PC-9 (cell line): Measurements from ENCODE around the gene STYXL2. TPM values are rescaled to one million over a fixed set of nuclear protein-coding genes. Genes with fewer than 3 reads are reported as not detected.

ENCODE experiments used
- BruUV-seq: library from RNA; stranded (reverse); fragments of 400-500 nt; replicated peaks from 2 replicates; lab custom pipeline; 2021; lab: Mats Ljungman, UMichigan
- CTCF ChIA-PET: fragments of 300-600 bp; sonication (Branson Sonifier 250); formaldehyde crosslinking; loops from one replicate; lab custom pipeline; 2022; ENCODE audit warnings: antibody characterized with exemption; lab: Charles Lee
- POLR2A ChIA-PET: fragments of 300-600 bp; sonication (Branson Sonifier 250); formaldehyde crosslinking; loops from one replicate; lab custom pipeline; 2022; ENCODE audit warnings: antibody characterized with exemption; ENCODE audit not compliant: unreplicated experiment; lab: Charles Lee
- DNase-seq, 2 experiments: peaks; one replicate each; pipeline versions ENCODE4 v3.0.0 to v3.0.0-alpha.2; 2015 to 2022; ENCODE audit warnings: mixed read lengths in 1 of 2
- H2AFZ ChIP-seq: fragments of 200-600 bp; sonication (generic); 2 replicates; pipeline ENCODE4 v1.8.1; 2017; ENCODE audit warnings: antibody characterized with exemption
- H3F3A ChIP-seq: fragments of 200-600 bp; sonication (generic); 2 replicates; pipeline ENCODE4 v1.8.1; 2017; ENCODE audit warnings: antibody characterized with exemption, mild to moderate bottlenecking, low read depth; ENCODE audit not compliant: insufficient read depth
- H3K27ac ChIP-seq: fragments of 200-600 bp; sonication (generic); 2 replicates; pipeline ENCODE4 v1.6.1; 2016; ENCODE audit warnings: mixed run types
- H3K27me3 ChIP-seq: fragments of 200-600 bp; sonication (generic); 2 replicates; pipeline ENCODE4 v1.6.1; 2016; ENCODE audit warnings: low read depth, mixed run types; ENCODE audit not compliant: insufficient read depth
- H3K36me3 ChIP-seq: fragments of 200-600 bp; sonication (generic); 2 replicates; pipeline ENCODE4 v1.6.1; 2016; ENCODE audit warnings: low read depth, mixed run types
- H3K4me1 ChIP-seq: fragments of 200-600 bp; sonication (generic); replicated peaks from 2 replicates; pipeline ENCODE4 v1.6.1; 2016; ENCODE audit warnings: mixed run types; ENCODE audit not compliant: insufficient read depth
- H3K4me2 ChIP-seq: fragments of 200-600 bp; sonication (generic); 2 replicates; pipeline ENCODE4 v1.6.1; 2017; ENCODE audit warnings: mixed run types
- H3K4me3 ChIP-seq: fragments of 200-600 bp; sonication (generic); 2 replicates; pipeline ENCODE4 v1.6.1; 2016; ENCODE audit warnings: mixed run types
- H3K79me2 ChIP-seq: fragments of 200-600 bp; sonication (generic); 2 replicates; pipeline ENCODE4 v1.6.1; 2017; ENCODE audit warnings: low read depth, mixed run types
- H3K9me2 ChIP-seq: fragments of 200-600 bp; sonication (generic); 2 replicates; pipeline ENCODE4 v1.8.1; 2017; ENCODE audit warnings: mild to moderate bottlenecking; ENCODE audit not compliant: insufficient read depth
- H3K9me3 ChIP-seq: fragments of 200-600 bp; sonication (generic); 2 replicates; pipeline ENCODE4 v1.8.1; 2016; ENCODE audit warnings: low read depth; ENCODE audit not compliant: insufficient read depth
- H4K20me1 ChIP-seq: fragments of 200-600 bp; sonication (generic); 2 replicates; pipeline ENCODE4 v1.8.1; 2017; ENCODE audit not compliant: insufficient read depth
- EZH2 ChIP-seq: fragments of 200-600 bp; sonication (generic); IDR thresholded peaks from 2 replicates; pipeline ENCODE4 v1.8.0; 2017; ENCODE audit warnings: antibody characterized with exemption, low read depth
- intact Hi-C: fragments of 100-400 bp; cut with micrococcal nuclease; formaldehyde crosslinking; loops from one replicate; pipeline ENCODE4 v1.10.0; 2022; ENCODE audit not compliant: unreplicated experiment
- total RNA-seq: library from RNA; stranded (reverse); gene quantifications from 2 replicates; pipeline ENCODE4 v1.2.3, GENCODE V29; 2021
- TF ChIP-seq, protein P1 (sequence below): fragments of 200-600 bp; sonication (generic); conservative IDR thresholded peaks from 2 replicates; pipeline ENCODE4 v1.6.1; 2017; ENCODE audit warnings: mixed run types, antibody characterized with exemption, mild to moderate bottlenecking, moderate library complexity

Gene STYXL2
- total RNA-seq, 1 experiment from 2014 or later: not detected

DNA sequence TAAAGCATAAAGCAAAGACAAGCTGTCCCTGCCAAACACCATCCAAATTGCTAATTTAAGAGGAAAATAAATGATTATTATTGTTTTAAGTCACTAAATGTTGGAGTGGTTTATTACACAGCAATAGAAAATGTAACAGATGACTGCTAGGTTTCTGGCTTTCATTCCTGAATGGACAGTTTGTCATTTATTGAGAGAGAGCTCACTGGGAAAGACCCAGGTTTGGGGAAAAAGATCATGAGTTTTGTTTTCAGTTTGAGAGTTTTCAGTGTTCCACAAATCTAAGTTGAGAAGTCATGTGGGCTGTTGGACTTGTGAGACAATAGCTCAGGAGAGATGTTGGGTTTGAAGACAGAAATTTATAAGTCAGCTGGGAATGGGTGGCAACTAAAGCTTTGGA, 9.1 kb upstream of the STYXL2 start:
- H3K36me3 ChIP-seq: no peaks in the 10 kb centered on the region

DNA sequence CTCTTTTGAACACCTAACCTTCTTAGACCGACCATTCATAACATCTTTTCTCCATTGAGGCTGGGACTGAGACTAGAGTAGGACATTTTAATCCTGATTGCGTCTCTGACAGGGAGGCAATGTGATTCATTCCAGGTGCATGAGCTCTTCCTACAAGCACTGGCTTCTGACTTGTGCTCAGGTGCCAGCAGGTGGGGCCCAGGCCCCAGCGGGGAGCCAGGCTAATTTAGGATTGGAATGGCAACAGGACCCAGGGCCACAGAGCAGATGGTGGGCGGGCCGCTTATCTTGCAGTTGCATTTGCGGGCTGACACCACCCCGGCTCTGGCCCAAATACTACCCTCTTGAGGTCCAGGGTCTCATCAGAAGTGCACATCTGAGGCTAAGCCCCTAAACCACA, 7.8 kb upstream of the STYXL2 start:
- CTCF ChIA-PET: no interaction called here
- no peaks in the 10 kb centered on the region for H3K36me3 ChIP-seq
- H3K9me2 ChIP-seq: no peaks in the 10 kb centered on the region
- no peak overlapping the region for H3K4me3 ChIP-seq
- no peaks in the 10 kb centered on the region for H3K79me2 ChIP-seq
- H4K20me1 ChIP-seq: no peaks in the 10 kb centered on the region
- no peak overlapping the region for H3K4me2 ChIP-seq
- no peak for TF ChIP-seq EZH2
- TF ChIP-seq, protein P1, sequence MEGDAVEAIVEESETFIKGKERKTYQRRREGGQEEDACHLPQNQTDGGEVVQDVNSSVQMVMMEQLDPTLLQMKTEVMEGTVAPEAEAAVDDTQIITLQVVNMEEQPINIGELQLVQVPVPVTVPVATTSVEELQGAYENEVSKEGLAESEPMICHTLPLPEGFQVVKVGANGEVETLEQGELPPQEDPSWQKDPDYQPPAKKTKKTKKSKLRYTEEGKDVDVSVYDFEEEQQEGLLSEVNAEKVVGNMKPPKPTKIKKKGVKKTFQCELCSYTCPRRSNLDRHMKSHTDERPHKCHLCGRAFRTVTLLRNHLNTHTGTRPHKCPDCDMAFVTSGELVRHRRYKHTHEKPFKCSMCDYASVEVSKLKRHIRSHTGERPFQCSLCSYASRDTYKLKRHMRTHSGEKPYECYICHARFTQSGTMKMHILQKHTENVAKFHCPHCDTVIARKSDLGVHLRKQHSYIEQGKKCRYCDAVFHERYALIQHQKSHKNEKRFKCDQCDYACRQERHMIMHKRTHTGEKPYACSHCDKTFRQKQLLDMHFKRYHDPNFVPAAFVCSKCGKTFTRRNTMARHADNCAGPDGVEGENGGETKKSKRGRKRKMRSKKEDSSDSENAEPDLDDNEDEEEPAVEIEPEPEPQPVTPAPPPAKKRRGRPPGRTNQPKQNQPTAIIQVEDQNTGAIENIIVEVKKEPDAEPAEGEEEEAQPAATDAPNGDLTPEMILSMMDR: no peak
- peaks cover 34% of the 10 kb centered on the region for H3K4me1 ChIP-seq
- no peaks in the 10 kb centered on the region for H3K9me3 ChIP-seq
- peaks cover 14% of the 10 kb centered on the region for H3F3A ChIP-seq
- intact Hi-C loops: no loop called here
- no peak for DNase-seq
- no TSS peak for BruUV-seq
- no peak overlapping the region for H3K27ac ChIP-seq
- no peak overlapping the region for H2AFZ ChIP-seq
- POLR2A ChIA-PET: no interaction called here
- H3K27me3 ChIP-seq: no peaks in the 10 kb centered on the region

More for the DNA sequence above, 9.1 kb upstream of the STYXL2 start:
- Histone ChIP-seq H3K9me2 (no peaks in the 10 kb centered on the region), H3K4me2 (no peak overlapping the region), H3K79me2 (no peaks in the 10 kb centered on the region), H3K9me3 (no peaks in the 10 kb centered on the region), H3K27me3 (no peaks in the 10 kb centered on the region), H2AFZ (no peak overlapping the region), H3K27ac (no peak overlapping the region), H3F3A (peaks cover 14% of the 10 kb centered on the region), H3K4me3 (no peak overlapping the region), H4K20me1 (no peaks in the 10 kb centered on the region), H3K4me1 (peaks cover 34% of the 10 kb centered on the region)
- no peak for TF ChIP-seq EZH2
- TF ChIP-seq, protein P1: no peak
- DNase-seq: no peak
- POLR2A ChIA-PET: no interaction called here
- CTCF ChIA-PET: no interaction called here
- no TSS peak for BruUV-seq
- intact Hi-C loops: loop anchor here (5.0 kb wide), 1 partner anchor 78 kb away; no protein-coding TSS in a partner anchor

DNA sequence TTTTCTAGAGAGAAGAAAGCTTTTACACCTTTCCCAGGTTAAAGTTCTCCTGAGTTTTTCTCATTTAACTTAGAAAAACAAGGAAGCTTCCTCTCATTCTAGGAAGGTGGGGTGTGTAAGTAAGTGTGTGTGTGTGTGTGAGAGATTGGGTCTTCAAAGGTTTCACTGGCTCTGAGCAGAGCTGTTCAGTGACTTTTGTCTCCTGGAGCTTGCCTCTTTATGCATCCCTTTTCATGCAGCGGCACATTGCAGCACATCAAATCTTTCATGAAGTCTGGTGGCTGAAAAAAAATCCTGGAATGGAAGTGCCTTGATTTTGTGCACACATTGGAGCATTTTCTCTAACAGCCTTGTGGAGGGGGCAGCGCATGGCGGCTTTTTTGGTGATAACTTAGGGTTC, 7.1 kb upstream of the STYXL2 start:
- CTCF ChIA-PET: interaction anchor here (0.6 kb wide), 1 partner anchor 125 kb away, joined by 6 read pairs; no protein-coding TSS in a partner anchor
- Histone ChIP-seq H3K9me3 (no peaks in the 10 kb centered on the region), H3K4me1 (peaks cover 28% of the 10 kb centered on the region), H3K79me2 (no peaks in the 10 kb centered on the region), H3K4me3 (no peak overlapping the region), H3F3A (peaks cover 14% of the 10 kb centered on the region), H3K36me3 (no peaks in the 10 kb centered on the region), H4K20me1 (no peaks in the 10 kb centered on the region), H3K9me2 (no peaks in the 10 kb centered on the region), H3K27ac (no peak overlapping the region), H3K27me3 (no peaks in the 10 kb centered on the region), H3K4me2 (no peak overlapping the region), H2AFZ (no peak overlapping the region)
- POLR2A ChIA-PET: no interaction called here
- BruUV-seq: no TSS peak
- no peak for DNase-seq
- intact Hi-C loops: no loop called here
- TF ChIP-seq, protein P1: no peak
- TF ChIP-seq EZH2: no peak
